Measurements from ENCODE around the gene PKIG.

The PKIG gene

DNA sequence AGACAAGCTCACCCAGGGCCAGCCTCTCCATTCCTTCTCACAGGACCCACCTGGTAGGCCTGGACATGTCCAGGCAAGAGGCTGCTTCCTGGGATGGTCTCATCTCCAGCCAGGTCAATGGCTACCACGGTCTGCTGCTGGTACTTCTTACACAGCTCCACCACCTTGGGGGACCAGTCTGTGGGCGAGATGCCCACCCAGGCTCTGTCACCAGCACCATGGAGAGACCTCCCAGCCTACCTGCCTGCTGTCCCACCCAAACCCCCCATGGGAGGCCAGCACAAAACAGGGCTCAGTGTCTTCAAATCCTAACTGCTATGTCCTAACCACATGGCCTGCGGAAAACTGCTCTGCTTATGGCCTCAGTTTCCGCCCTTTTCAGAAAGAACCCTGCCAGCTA lies 41.8 kb downstream of the PKIG start:
- Histone ChIP-seq H4K20me1 (ENCODE audit: insufficient read depth, low read length, poor library complexity, severe bottlenecking) (no peaks in the 10 kb centered on the region), H3K9ac (ENCODE audit: low read depth, low read length, poor library complexity, severe bottlenecking) (no peak overlapping the region)

GRCh38 chr20:44624743-44625271 lies 42.4 kb downstream of the PKIG start:
- Histone ChIP-seq H3K9me3 (ENCODE audit: insufficient read depth, low read depth, low read length) (no peaks in the 10 kb centered on the region), H3K9me2 (replicated peaks; ENCODE audit: low read depth, low read length) (no peaks in the 10 kb centered on the region), H3K79me2 (ENCODE audit: insufficient read depth, low read length) (no peaks in the 10 kb centered on the region), H3K9ac (ENCODE audit: low read depth, low read length, poor library complexity, severe bottlenecking) (no peak overlapping the region), H3F3A (ENCODE audit: low read depth) (no peaks in the 10 kb centered on the region), H3K4me2 (ENCODE audit: low read depth, low read length, poor library complexity, severe bottlenecking) (no peak overlapping the region), H3K36me3 (ENCODE audit: insufficient read depth, low read length) (peaks cover 90% of the 10 kb centered on the region), H3K4me3 (ENCODE audit: low read length, poor library complexity, severe bottlenecking) (no peak overlapping the region), H3K4me1 (ENCODE audit: insufficient read depth, low read length, poor library complexity, severe bottlenecking) (no peaks in the 10 kb centered on the region), H4K20me1 (ENCODE audit: insufficient read depth, low read length, poor library complexity, severe bottlenecking) (no peaks in the 10 kb centered on the region), H2AFZ (ENCODE audit: low read length) (no peak overlapping the region), H3K27me3 (ENCODE audit: insufficient read depth, low read length, poor library complexity, severe bottlenecking) (no peaks in the 10 kb centered on the region)
- no peak for TF ChIP-seq CTCF (conservative IDR thresholded peaks at IDR 0.05; ENCODE audit: low read length)
- TF ChIP-seq EZH2phosphoT487 (IDR thresholded peaks at IDR 0.05; ENCODE audit: borderline replicate concordance): no peak

More for the DNA sequence above, 41.8 kb downstream of the PKIG start:
- H3K4me1 ChIP-seq (ENCODE audit: insufficient read depth, low read length, poor library complexity, severe bottlenecking): no peaks in the 10 kb centered on the region
- no peak overlapping the region for H3K4me2 ChIP-seq (ENCODE audit: low read depth, low read length, poor library complexity, severe bottlenecking)
- H3K9me2 ChIP-seq (replicated peaks; ENCODE audit: low read depth, low read length): no peaks in the 10 kb centered on the region
- H2AFZ ChIP-seq (ENCODE audit: low read length): no peak overlapping the region
- H3K27me3 ChIP-seq (ENCODE audit: insufficient read depth, low read length, poor library complexity, severe bottlenecking): no peaks in the 10 kb centered on the region
- H3K79me2 ChIP-seq (ENCODE audit: insufficient read depth, low read length): no peaks in the 10 kb centered on the region
- H3K36me3 ChIP-seq (ENCODE audit: insufficient read depth, low read length): peaks cover 93% of the 10 kb centered on the region
- no peaks in the 10 kb centered on the region for H3F3A ChIP-seq (ENCODE audit: low read depth)
- H3K4me3 ChIP-seq (ENCODE audit: low read length, poor library complexity, severe bottlenecking): no peak overlapping the region
- H3K9me3 ChIP-seq (ENCODE audit: insufficient read depth, low read depth, low read length): no peaks in the 10 kb centered on the region
- TF ChIP-seq EZH2phosphoT487 (IDR thresholded peaks at IDR 0.05; ENCODE audit: borderline replicate concordance) (no peak), CTCF (conservative IDR thresholded peaks at IDR 0.05; ENCODE audit: low read length) (no peak)

DNA sequence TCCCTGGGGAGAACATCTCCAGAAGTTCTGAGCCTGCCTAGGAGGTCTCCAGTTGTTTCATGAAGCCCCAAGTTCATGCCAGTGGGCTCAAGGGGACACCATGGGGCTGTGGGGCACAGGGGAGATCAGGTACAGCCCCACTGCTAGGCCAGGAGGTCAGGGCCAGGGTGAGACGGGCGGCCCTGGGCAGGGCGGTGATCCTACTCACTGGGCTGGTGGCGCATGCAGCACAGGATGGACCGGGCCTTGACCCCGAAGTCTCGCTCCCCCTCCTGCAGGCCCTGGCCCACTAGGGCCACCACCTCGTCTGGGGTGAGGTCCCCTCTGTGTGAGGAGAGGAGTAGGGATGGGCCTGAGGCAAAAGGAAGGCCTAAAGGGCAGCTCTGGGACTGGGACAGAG lies 43.0 kb downstream of the PKIG start:
- no peak overlapping the region for H3K4me3 ChIP-seq (ENCODE audit: low read length, poor library complexity, severe bottlenecking)
- H3K79me2 ChIP-seq (ENCODE audit: insufficient read depth, low read length): no peaks in the 10 kb centered on the region
- no peaks in the 10 kb centered on the region for H3F3A ChIP-seq (ENCODE audit: low read depth)
- no peak overlapping the region for H3K4me2 ChIP-seq (ENCODE audit: low read depth, low read length, poor library complexity, severe bottlenecking)
- no peak overlapping the region for H2AFZ ChIP-seq (ENCODE audit: low read length)
- H3K36me3 ChIP-seq (ENCODE audit: insufficient read depth, low read length): peaks cover 85% of the 10 kb centered on the region
- H3K9me3 ChIP-seq (ENCODE audit: insufficient read depth, low read depth, low read length): no peaks in the 10 kb centered on the region
- no peaks in the 10 kb centered on the region for H3K4me1 ChIP-seq (ENCODE audit: insufficient read depth, low read length, poor library complexity, severe bottlenecking)
- H3K27me3 ChIP-seq (ENCODE audit: insufficient read depth, low read length, poor library complexity, severe bottlenecking): no peaks in the 10 kb centered on the region
- H3K9me2 ChIP-seq (replicated peaks; ENCODE audit: low read depth, low read length): no peaks in the 10 kb centered on the region
- H3K9ac ChIP-seq (ENCODE audit: low read depth, low read length, poor library complexity, severe bottlenecking): no peak overlapping the region
- H4K20me1 ChIP-seq (ENCODE audit: insufficient read depth, low read length, poor library complexity, severe bottlenecking): no peaks in the 10 kb centered on the region
- TF ChIP-seq EZH2phosphoT487 (IDR thresholded peaks at IDR 0.05; ENCODE audit: borderline replicate concordance) (no peak), CTCF (conservative IDR thresholded peaks at IDR 0.05; ENCODE audit: low read length) (no peak)

All from Loucy (cell line).